Endometrium (tissue), 2 donors: ENCODE data around the gene FOSL2.

Experiments used
- FAIRE-seq: peaks from 2 replicates; lab custom pipeline; 2012; peaks lifted over from hg19 to GRCh38; lab: Jason Lieb, UNC
- donor health status: control.
- donor health status: control.

Gene FOSL2

DNA sequence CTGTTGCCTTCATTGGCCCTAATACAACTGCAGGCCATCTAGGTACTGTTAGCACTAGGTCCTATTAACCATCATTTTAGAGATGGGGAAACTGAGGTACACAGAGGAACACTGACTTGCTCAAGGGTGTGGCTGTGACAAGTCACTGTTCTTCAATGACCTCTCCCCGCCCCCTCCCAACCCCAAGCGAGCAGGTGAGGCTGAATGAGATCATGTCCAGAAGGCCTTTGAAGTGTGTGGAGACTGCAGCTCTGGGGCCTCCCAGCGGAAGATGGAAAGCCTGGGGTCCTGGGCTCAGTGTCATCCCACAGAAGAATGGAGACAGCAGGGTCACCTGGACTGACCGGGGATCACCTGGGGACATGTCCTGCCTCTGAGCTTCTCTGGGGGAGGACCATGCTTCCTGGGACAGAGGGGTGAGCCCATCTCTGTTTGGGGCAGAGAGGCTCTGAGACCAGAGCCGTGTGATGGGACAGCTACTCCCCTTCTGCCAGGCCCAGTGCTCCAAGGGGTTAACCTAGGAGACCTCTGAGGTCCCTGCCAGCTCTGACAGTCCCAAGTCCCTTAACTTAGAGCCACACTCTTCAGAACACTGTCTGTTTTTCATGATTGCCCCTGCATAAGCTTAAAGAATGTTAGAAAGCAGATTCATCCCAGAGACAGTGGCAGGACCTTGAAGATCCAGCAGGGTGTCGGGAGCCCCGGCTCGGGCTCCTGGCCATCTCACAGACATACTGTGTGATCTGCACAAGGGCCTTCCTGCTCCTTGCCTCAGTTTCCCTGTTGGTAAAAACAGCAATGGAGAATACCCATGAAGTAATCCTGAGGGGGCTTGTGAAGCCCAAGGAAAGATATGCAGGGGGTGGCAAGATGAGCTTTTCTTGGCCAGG is 16.7 kb upstream of the FOSL2 start:
- FAIRE-seq = no peak

- FAIRE-seq = no peak
These were observed 15.4 kb upstream of the FOSL2 start for GRCh38 chr2:28377195-28377816.

- FAIRE-seq = no peak
These were observed 14.5 kb upstream of the FOSL2 start for GRCh38 chr2:28377984-28378678.

DNA sequence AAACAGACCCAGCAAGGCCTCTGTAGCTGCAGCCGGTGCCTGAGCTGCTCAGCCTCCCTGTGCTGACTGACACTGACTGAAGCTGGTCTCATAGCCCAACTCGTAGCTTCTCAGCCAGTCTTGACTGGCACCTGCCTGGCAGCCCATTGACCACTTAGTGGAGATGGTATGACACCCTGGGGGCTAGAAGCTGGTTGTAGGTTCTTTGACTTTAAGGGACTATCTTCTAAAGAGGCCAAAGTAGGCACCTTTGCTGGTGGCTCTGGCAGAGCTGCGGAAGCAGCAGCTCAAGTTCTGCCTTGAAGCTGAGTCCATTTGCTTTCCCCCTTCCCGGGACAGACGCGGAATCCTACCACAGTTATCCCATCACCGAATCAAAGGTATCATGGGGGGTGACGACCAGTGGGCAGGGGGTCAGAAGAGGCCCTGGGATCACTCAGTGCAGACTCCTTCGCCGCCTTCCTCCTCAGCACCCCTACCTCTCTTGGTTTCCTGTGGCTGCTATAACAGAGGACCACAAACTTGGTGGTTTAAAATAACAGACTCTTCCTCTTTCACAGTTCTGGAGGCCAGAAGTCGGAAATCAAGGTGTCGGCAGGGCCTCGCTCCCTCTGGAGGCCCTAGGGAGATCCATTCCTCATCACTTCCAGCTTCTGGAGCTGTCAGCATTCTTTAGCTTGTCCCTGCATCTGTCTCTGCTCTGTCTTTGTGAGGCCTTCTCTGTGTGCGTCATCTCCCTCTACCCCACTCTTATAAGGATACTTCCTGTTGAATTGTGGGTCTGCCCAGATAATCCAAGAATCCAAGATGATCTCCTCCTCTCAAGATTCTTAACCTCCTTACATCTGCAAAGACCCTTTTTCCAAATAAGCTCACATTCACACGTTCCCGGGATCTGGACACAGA is 13.7 kb upstream of the FOSL2 start:
- no peak for FAIRE-seq

DNA sequence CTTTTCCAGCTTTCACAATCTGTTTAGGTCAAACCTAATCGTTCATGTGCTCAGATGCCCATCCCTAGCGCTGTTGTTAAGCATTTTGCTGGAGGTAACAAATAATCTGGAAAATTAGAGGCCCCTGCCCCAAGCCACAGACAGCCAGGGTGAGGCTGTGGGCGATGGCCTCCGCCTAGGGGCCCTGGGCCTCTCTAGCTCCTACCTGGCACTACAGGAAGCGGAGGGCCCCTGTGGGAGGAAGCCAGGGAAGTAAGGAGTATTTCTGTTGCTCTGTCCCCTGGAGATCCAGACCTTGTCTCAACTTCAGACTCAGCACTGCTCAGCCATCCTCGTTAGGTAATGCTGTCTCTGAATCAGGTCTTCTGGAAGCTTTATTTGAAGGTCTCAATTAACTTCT is 12.4 kb upstream of the FOSL2 start:
- no peak for FAIRE-seq

DNA sequence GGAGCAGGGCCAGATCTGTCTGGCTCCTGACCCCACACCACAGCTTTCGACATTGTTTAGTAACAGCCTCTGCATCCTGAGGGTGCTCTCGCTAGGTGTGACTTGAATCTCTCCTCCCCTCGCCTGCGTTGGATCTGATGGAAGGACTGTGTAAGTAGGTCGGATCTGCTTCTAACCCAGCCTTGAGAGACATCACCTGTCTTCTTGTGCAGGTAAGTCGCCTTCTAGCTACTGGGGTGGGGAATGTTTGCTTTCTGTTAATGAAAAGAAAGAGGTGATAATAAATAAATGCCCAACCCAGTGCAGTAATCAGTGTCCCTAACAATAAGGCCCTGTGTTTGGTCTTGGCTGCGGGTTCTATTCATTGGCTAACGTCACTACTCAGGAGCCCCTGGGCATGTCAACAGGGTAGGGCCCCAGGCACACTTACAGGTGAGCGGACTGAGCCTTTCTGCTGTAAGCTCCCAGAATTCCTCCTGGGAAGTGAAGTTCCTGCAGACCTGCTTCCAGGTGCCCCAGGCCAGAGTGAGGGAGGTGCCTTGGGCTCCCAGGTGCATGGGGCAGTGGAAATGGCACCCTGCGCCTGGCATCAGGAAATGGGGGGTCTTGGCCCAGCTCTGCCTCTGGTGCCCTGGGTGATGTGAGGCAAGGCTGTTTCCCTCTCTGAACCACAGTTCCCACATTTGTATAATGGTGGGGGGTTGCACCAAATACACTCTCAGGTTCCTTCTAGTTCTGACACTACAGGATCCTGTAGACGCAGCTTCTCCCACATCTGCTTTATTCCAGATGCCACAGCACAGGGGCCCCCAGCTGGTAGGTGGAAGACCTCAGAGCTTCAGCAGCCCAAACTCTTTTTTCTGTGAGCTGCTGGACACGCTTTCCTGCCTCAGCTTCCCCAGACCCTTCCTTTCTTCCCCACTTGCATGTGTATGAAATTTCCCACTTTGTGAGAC is 11.2 kb upstream of the FOSL2 start:
- no peak for FAIRE-seq

GRCh38 chr2:28382755-28383154 is 9.9 kb upstream of the FOSL2 start:
- no peak for FAIRE-seq

DNA sequence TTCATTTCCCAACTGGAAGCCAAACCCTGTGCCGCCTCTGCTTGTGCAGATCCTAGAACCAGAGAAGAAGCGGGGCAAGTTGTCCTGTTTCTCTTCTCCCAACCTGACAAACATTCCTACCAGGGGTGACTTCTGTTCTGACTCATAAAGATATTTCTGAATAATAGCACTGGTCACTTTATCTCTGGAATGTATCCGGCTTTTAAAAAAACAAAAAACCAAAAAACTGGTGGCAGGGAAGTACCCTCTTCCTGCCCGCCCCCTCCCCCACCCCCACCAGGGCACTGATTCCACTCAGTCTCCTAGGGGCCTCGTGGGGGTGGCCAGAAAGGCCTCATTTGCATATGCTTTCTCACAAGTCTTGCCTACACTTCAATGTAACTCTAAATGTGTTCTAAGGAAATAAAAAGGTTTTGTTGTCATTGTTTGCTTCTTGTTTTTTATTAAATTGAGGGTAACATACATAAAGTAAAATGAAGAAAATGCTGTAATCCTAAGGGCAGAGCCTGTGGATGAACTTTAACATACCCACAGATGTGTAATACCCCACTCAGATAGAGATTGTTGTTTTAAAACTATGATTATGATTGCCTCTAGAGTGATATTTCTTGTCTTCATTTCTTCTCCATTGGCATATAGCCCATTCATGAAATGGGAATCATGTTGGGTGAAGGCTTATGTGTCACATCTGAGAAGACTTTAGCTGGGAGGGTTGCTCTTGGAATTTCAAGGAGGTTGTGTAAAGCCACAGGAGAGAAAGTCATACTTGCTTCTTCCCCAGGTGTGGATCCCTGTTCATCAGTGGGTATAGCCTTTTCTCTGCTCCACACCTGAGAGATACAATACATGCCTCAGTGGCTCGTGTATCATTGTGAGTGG is 5.3 kb upstream of the FOSL2 start:
- no peak for FAIRE-seq

DNA sequence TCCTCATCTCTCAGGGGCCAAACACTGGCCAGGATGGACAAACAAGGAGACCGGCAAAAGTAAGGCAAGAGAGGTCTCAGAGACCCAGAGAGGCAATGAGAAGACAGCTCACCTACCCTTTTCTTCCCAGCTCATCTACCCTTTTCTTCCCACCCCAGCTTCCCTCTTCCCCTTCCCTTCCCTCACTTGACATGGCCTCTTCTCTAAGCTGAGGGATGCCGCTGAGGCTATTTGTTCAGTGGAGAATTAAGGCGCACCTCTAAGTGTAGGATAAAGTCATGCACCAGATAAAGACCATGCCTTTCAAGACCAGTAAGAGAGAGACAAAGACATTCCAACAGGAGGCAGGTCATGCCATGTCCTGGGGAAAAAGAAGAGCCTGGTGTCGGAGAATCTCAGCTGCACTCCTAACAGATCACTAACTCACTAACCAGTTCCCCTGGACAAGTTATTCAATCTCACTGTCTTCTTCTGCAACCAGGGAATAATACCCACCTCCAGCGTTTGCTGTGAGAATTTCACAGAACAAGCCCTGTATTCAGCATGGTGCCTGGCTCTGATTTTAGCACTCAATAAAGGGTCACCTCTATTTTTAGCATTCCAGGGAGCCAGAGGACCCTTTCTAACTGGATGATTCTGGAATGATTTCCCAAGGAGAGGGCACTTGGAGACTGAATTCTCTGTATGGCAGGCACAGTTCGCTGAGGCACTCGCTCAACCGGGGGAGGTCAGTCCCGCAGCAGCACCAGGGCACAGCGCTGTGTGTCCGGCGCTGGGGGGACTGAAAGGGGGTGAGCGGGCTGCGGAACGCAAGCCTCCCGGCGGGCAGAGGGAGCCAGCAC is 3.0 kb upstream of the FOSL2 start:
- FAIRE-seq = no peak

DNA sequence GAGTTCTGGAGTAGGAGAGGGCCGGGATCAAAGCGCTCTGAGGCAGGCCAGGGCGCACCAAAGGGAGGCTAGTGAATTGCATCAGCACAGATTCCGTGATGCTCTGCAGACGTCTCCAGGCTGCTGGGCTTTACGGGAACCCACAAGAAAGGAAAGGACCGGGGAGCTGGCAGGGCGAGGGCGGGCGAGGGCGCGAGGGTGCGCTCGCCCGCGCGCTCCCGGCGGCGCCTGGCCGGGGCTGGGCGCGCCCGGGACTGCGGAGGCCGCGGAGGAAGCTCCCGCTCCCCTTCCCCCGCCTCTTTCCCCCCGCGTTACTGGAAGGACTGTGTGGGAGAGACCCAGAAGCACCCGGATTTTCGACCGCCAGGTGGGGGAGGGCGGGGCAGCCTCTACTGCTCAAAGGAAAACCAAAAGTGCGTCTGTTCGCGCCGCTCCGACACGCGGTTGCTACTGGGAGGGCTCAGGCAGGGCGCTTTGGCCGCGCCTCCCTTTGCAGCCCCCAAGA is 2.4 kb upstream of the FOSL2 start:
- no peak for FAIRE-seq

DNA sequence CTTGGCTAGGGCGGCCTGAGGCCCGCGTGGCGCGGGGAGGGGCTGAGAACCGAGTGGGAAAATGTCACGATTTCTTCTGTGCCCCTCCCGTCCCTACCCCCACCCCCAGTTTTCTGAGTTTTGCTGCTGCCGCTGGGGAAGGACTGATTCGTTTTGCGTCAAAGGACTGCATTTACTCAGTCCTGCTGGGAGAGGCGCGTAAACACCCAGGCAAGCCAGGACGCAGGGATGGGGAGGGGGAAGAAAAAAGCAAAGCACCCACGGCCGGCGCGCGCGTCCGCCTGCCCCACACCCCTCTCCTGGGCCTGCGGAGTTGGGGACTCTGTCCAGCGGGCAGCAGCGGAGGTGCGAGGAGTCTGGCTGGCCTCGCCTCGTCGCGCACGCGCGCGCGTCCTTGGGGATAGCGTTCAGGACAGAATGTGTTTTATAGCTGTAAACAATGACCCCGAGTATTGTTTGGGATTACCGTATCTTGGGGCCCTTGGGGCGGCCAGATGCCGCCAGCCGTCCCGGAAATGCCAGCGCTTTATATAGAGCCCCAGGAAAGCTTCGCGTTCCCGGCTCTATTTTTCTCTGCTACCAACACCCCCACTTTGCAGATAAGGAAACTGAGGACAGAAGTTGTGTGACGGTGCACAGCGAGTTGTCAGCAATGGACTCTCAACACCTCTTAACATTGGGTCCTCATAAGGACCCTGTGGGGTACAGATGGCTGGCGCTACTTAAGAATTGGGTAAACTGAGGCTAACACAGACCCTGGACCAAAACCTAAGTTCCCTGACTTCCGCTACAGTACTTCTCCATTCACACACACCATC is 1.7 kb upstream of the FOSL2 start:
- no peak for FAIRE-seq

DNA sequence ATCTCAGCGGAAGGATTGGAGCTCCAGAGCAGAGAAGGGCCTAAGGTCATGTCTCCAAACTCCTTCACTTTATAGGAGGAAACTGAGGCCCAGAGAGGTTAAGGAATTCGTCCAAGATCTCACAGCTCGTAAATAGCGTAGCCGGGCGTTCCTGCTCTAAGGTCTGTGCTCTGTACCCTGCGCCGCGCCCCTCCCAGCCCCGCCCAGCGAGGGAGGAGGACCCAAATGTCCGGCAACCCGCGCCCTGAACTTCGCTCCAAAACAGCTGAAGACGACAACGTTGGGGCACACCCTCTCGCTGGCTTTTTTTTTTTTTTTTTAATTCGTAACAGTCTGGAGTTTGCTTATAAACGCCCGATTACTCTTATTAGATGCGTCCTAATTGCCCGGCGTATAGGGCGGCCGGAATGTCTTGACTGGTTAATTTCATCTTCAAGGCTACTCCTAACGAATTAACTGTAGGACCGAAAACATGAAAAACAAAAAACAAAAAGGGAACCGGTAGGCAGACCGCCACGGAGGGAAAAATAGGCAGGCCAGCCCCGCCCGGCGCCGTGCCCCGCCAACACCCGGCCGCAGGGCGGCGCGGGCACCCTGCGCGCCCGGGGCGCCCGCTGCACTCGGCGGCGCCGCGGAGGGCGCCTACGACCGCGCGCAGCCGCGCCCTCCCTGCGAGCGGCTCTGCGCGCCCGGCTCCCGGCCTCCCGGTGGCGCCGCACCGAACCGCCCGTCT is 928 bp upstream of the FOSL2 start:
- FAIRE-seq = no peak

DNA sequence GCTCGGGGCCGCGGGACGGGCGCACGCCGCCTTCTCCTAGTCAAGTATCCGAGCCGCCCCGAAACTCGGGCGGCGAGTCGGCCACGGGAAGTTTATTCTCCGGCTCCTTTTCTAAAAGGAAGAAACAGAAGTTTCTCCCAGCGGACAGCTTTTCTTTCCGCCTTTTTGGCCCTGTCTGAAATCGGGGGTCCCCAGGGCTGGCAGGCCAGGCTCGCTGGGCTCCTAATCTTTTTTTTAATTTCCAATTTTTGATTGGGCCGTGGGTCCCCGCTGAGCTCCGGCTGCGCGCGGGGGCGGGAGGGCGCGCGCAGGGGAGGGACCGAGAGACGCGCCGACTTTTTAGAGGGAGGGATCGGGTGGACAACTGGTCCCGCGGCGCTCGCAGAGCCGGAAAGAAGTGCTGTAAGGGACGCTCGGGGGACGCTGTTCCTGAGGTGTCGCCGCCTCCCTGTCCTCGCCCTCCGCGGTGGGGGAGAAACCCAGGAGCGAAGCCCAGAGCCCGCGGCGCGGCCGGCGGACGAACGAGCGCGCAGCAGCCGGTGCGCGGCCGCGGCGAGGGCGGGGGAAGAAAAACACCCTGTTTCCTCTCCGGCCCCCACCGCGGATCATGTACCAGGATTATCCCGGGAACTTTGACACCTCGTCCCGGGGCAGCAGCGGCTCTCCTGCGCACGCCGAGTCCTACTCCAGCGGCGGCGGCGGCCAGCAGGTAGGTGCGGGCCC is 617 bp downstream of the FOSL2 start:
- FAIRE-seq = no peak

DNA sequence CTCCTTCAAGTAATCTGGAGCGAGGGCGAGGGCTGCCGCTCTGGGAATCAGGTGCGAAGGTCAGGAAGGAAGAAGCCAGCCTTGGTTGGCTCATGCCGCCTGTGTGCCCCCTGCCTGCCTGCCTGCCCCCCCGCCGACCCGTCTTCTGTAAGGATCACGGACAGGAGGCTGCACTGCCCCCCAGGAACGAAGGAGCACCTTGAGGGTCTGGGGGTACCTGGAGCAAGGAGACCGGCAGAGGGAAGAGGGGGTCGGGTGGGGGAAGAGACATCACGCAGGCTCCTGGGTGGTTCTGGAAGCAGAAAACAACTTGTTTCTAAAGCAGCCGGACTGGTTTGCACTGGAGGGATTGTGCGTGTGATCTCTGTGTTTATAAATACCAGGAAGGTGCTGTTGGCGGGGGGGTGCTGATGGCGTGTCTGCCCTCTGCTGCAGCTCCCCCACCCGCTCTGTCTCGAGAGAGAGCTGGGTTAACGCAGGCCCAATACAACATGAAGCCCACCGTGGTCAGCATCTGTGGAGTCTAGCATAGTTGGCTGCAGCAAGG is 1.7 kb downstream of the FOSL2 start:
- FAIRE-seq = no peak

DNA sequence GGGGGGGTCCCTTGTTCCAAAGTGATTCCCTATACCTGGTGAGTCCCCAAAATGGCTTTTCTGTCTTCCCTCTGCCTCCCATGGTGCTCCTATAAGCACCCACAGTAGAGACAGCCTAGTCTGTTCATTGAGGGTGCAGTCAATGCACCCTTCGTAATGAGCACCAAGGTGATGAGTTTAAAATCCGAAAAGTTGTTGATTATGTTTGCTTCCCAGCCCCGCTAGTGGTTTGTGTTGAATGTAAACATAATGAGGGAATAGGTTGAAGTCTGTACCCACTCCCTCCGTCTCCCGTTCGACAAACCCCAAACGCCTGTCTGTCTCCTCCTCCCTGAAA is 2.3 kb downstream of the FOSL2 start:
- no peak for FAIRE-seq

DNA sequence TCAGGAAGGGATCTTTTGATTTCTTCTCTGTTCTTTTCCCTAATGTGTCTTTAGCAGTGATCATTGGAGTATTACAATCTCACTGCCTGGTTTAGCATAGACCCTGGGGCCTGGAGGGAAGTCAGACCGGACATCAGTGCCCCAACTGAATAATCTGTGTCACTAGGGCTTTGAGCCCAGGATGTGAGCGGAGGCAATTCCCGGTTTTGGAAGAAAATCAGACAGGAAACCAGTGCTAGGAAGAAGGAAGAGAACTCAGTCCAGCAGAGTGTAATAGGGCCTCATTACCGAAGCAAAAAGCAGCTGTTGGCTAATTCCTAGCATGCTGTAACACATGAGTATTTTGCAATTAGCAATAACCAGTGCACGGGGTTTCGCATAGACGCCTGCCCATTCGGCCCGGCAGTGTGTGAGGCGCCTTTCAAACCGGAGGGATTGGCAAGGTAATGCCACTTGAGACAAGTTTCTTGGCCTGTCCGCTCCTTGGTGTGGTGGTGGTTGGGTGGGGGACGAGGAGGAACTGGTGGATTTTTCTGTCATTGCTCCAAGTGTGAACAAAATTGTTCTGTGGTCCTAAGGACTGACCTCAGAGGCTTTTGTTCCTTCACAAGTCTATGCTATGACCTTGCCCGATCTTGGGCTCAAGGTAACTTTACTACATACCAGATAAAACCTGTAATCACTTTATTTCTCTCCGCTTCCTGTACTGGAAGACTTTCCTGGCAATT is 2.8 kb downstream of the FOSL2 start:
- FAIRE-seq = no peak
